HepG2 (cell line): ENCODE results near the gene HSPB2. TPM values are rescaled to one million over a fixed set of nuclear protein-coding genes. Genes with fewer than 3 reads are reported as not detected.

ENCODE experiments used
- KAT8 ChIP-seq: IDR thresholded peaks from 2 replicates; pipeline ENCODE4 v1.6.1; 2016; ENCODE audit warnings: missing genetic modification reagents, missing compliant biosample characterization
- KMT2A ChIP-seq: sonication (generic); formaldehyde crosslinking; IDR thresholded peaks from 2 replicates; pipeline ENCODE4 v1.4.0; 2020; ENCODE audit warnings: missing genetic modification reagents
- MAZ ChIP-seq, 2 experiments: sonication (generic) in 1 of 2; formaldehyde crosslinking in 1 of 2; IDR thresholded peaks; 2 replicates each; pipeline versions ENCODE4 v1.5.0 to v1.6.1; 2012 to 2020; ENCODE audit warnings: low read depth in 2 of 2, mild to moderate bottlenecking in 2 of 2, borderline replicate concordance in 1 of 2, improper control_type of control experiment in 1 of 2, low read length in 1 of 2, missing genetic modification reagents in 1 of 2, moderate library complexity in 1 of 2
- NAIF1 ChIP-seq: sonication (generic); formaldehyde crosslinking; IDR thresholded peaks from 2 replicates; pipeline ENCODE4 v1.5.0; 2020; ENCODE audit warnings: mild to moderate bottlenecking, missing genetic modification reagents, borderline replicate concordance
- PTBP1 ChIP-seq: fragments of 200-400 bp; formaldehyde crosslinking; IDR thresholded peaks from 2 replicates; pipeline ENCODE4 v1.6.1; 2018; ENCODE audit warnings: low read length, low read depth; ENCODE audit not compliant: poor library complexity, severe bottlenecking
- RARA ChIP-seq: IDR thresholded peaks from 2 replicates; pipeline ENCODE4 v1.6.1; 2016; ENCODE audit warnings: missing genetic modification reagents, missing compliant biosample characterization
- ZBTB3 ChIP-seq: sonication (generic); formaldehyde crosslinking; IDR thresholded peaks from 2 replicates; pipeline ENCODE4 v1.4.0; 2020; ENCODE audit warnings: low read depth, mild to moderate bottlenecking, moderate library complexity, missing genetic modification reagents, borderline replicate concordance
- ZMYM3 ChIP-seq: sonication (generic); formaldehyde crosslinking; IDR thresholded peaks from 2 replicates; pipeline ENCODE4 v1.5.1; 2020; ENCODE audit warnings: mild to moderate bottlenecking, missing genetic modification reagents
- ZNF431 ChIP-seq: sonication (generic); formaldehyde crosslinking; IDR thresholded peaks from 2 replicates; pipeline ENCODE4 v1.9.0; 2022; ENCODE audit warnings: missing genetic modification reagents, low read depth, mild to moderate bottlenecking, borderline replicate concordance
- ZNF619 ChIP-seq: sonication (generic); formaldehyde crosslinking; IDR thresholded peaks from 2 replicates; pipeline ENCODE4 v1.4.0; 2020; ENCODE audit warnings: mild to moderate bottlenecking, missing genetic modification reagents
- ZNF678 ChIP-seq: sonication (generic); formaldehyde crosslinking; IDR thresholded peaks from 2 replicates; pipeline ENCODE4 v1.4.0; 2020; ENCODE audit warnings: mild to moderate bottlenecking, missing genetic modification reagents
- ZNF772 ChIP-seq: sonication (generic); formaldehyde crosslinking; IDR thresholded peaks from 2 replicates; pipeline ENCODE4 v1.5.0; 2020; ENCODE audit warnings: mild to moderate bottlenecking, missing genetic modification reagents
- ZNF878 ChIP-seq: sonication (generic); formaldehyde crosslinking; IDR thresholded peaks from 2 replicates; pipeline ENCODE4 v1.8.1; 2023; ENCODE audit warnings: mild to moderate bottlenecking, missing genetic modification reagents, moderate library complexity
- polyA plus RNA-seq, 8 experiments: library from polyadenylated mRNA; depleted of rRNA in 3 of 8; stranded (reverse) in 7 of 8; unstranded in 1 of 8; fragments of >200 nt; fragmentation: Illumina TruSeq in 4 of 8; extraction: Trizol in 4 of 8; gene quantifications; 2 replicates each; pipeline versions ENCODE4 v1.2.1 to v1.2.3, GENCODE V29; 2011 to 2016; ENCODE audit warnings: low read depth in 4 of 8, missing spikeins in 1 of 8, mixed read lengths in 1 of 8; ENCODE audit not compliant: insufficient read depth in 1 of 8
- total RNA-seq, 5 experiments: library from RNA; depleted of rRNA; stranded (reverse); fragments of >200 nt; fragmentation: Illumina TruSeq; extraction: Trizol; gene quantifications; 2 replicates each; pipeline ENCODE4 v1.2.3, GENCODE V29; 2016; ENCODE audit warnings: low read depth in 1 of 5
- TF ChIP-seq, protein P1 (sequence below): sonication (generic); formaldehyde crosslinking; conservative IDR thresholded peaks from 2 replicates; pipeline ENCODE4 v1.5.0; 2020; ENCODE audit warnings: missing genetic modification reagents
- TF ChIP-seq, protein P2 (sequence below): IDR thresholded peaks from 2 replicates; pipeline ENCODE4 v1.6.1; 2012; ENCODE audit warnings: inconsistent platforms
- TF ChIP-seq, protein P3 (sequence below): sonication (generic); formaldehyde crosslinking; IDR thresholded peaks from 2 replicates; pipeline ENCODE4 v1.4.0; 2020; ENCODE audit warnings: missing genetic modification reagents

Gene HSPB2
- total and polyA plus RNA-seq, 2 of the 13 experiments (the other 11 are each of a cell fraction or from before 2014, with no cell fraction given), result 0.04 TPM; not detected in 1

DNA sequence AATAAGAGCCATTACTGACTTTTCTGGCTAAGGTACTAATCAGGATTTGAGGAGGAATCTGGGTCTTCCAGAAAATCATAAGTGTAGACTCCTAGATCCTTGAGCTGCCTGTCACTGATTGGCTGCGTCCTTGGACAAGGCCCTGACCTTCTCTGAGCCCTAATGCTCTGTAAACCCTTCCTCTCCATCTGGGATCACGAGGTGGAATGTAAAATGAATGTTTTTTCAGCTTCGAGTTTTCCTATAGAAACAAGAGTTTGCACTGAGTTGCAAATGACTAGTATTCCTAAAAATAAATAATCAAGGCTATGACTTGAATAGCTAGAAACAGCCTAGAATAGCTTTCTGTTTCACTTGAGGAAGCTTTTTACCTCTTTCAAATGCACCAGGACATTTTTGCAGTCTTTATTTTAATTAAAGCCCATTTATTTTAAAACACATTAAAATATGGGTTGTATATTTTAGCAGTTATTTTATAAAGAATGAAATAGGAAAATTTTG lies 23.6 kb downstream of the HSPB2 start (continued):
- TF ChIP-seq, protein P1, sequence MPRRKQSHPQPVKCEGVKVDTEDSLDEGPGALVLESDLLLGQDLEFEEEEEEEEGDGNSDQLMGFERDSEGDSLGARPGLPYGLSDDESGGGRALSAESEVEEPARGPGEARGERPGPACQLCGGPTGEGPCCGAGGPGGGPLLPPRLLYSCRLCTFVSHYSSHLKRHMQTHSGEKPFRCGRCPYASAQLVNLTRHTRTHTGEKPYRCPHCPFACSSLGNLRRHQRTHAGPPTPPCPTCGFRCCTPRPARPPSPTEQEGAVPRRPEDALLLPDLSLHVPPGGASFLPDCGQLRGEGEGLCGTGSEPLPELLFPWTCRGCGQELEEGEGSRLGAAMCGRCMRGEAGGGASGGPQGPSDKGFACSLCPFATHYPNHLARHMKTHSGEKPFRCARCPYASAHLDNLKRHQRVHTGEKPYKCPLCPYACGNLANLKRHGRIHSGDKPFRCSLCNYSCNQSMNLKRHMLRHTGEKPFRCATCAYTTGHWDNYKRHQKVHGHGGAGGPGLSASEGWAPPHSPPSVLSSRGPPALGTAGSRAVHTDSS (CRISPR knock-in tag), result no peak
- TF ChIP-seq ZNF878 (no peak), ZNF431 (CRISPR knock-in tag) (no peak), PTBP1 (no peak), ZBTB3 (0 out of 2 replicates have a peak, but pooled peaks have one; percentile 5), NAIF1 (no peak), ZNF678 (no peak), KAT8 (CRISPR knock-in tag) (no peak), KMT2A (CRISPR knock-in tag) (no peak), ZNF772 (CRISPR knock-in tag) (no peak), ZNF619 (CRISPR knock-in tag) (no peak), MAZ (IDR thresholded peaks at IDR 0.05; ENCODE audit: borderline replicate concordance, low read depth, low read length) (no peak), MAZ (CRISPR knock-in tag; IDR thresholded peaks at IDR 0.05; ENCODE audit: low read depth) (no peak), ZMYM3 (CRISPR knock-in tag) (no peak), RARA (CRISPR knock-in tag) (peak; percentile 28; the same call in 1 of the 2 replicates)
- TF ChIP-seq, protein P2, sequence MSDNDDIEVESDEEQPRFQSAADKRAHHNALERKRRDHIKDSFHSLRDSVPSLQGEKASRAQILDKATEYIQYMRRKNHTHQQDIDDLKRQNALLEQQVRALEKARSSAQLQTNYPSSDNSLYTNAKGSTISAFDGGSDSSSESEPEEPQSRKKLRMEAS, result no peak
- TF ChIP-seq, protein P3, sequence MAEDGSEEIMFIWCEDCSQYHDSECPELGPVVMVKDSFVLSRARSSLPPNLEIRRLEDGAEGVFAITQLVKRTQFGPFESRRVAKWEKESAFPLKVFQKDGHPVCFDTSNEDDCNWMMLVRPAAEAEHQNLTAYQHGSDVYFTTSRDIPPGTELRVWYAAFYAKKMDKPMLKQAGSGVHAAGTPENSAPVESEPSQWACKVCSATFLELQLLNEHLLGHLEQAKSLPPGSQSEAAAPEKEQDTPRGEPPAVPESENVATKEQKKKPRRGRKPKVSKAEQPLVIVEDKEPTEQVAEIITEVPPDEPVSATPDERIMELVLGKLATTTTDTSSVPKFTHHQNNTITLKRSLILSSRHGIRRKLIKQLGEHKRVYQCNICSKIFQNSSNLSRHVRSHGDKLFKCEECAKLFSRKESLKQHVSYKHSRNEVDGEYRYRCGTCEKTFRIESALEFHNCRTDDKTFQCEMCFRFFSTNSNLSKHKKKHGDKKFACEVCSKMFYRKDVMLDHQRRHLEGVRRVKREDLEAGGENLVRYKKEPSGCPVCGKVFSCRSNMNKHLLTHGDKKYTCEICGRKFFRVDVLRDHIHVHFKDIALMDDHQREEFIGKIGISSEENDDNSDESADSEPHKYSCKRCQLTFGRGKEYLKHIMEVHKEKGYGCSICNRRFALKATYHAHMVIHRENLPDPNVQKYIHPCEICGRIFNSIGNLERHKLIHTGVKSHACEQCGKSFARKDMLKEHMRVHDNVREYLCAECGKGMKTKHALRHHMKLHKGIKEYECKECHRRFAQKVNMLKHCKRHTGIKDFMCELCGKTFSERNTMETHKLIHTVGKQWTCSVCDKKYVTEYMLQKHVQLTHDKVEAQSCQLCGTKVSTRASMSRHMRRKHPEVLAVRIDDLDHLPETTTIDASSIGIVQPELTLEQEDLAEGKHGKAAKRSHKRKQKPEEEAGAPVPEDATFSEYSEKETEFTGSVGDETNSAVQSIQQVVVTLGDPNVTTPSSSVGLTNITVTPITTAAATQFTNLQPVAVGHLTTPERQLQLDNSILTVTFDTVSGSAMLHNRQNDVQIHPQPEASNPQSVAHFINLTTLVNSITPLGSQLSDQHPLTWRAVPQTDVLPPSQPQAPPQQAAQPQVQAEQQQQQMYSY (CRISPR knock-in tag), result no peak
